ENCODE measurements around the gene CDH12. TPM values are rescaled to one million over a fixed set of nuclear protein-coding genes. Genes with fewer than 3 reads are reported as not detected.

CDH12 gene
- total RNA-seq, 1 experiment from 2014 or later, result not detected

- DNase-seq (ENCODE audit: low read depth in 1 of 2, low spot score in 2 of 2), result no peak
- Histone ChIP-seq H3K27me3 (replicated peaks) (no peaks in the 10 kb centered on the region), H3K9me3 (replicated peaks) (no peaks in the 10 kb centered on the region), H3K4me1 (replicated peaks) (no peaks in the 10 kb centered on the region), H3K4me3 (no peak overlapping the region), H3K27ac (no peak overlapping the region), H3K36me3 (no peaks in the 10 kb centered on the region)
These were observed 118.2 kb downstream of the CDH12 start for GRCh38 chr5:22734907-22735306.

DNA sequence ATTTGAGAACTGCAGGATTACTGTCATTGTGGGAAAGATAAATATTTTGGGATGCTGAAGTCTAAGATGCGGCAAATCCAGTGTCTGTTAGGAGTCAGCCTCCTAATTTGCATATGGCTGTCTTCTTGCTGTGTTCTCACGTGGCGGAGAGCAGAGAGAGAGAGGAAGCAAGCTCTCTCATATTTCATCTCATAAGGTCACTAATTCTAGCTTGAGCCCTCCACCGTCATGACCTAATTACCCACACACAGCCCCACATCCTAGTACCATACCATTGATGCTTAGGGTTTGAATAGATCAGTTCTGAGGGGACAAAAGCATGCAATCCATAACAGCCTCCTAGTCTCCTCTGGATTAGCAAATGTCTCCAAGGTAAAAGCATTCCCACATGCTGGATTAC, 124.5 kb downstream of the CDH12 start:
- Histone ChIP-seq H3K27me3 (replicated peaks) (no peaks in the 10 kb centered on the region), H3K4me3 (no peak overlapping the region), H3K9me3 (replicated peaks) (no peaks in the 10 kb centered on the region), H3K4me1 (replicated peaks) (no peaks in the 10 kb centered on the region), H3K27ac (no peak overlapping the region), H3K36me3 (no peaks in the 10 kb centered on the region)
- DNase-seq (ENCODE audit: low read depth in 1 of 2, low spot score in 2 of 2), result no peak

DNA sequence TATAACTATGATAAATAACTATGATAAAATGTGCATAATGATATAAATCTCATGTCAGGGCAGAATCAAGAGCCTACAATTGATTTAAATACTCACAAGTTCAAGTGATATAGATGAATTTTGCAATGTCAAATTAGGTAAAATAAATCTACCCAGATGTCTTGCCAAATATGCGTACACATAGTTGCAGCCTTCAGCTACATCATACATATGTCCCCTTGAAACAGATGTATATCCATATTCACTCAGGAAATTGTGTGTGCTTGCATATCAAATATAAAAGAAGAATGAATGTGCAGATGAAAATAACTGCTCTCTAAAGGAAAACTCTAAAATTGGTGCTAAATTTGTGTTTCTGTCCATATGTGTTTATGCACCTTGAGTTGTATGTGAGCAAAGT, 130.7 kb downstream of the CDH12 start:
- Histone ChIP-seq H3K4me1 (replicated peaks) (no peaks in the 10 kb centered on the region), H3K4me3 (no peak overlapping the region), H3K27ac (no peak overlapping the region), H3K36me3 (no peaks in the 10 kb centered on the region), H3K9me3 (replicated peaks) (no peaks in the 10 kb centered on the region), H3K27me3 (replicated peaks) (no peaks in the 10 kb centered on the region)
- DNase-seq (ENCODE audit: low read depth in 1 of 2, low spot score in 2 of 2), result no peak

DNA sequence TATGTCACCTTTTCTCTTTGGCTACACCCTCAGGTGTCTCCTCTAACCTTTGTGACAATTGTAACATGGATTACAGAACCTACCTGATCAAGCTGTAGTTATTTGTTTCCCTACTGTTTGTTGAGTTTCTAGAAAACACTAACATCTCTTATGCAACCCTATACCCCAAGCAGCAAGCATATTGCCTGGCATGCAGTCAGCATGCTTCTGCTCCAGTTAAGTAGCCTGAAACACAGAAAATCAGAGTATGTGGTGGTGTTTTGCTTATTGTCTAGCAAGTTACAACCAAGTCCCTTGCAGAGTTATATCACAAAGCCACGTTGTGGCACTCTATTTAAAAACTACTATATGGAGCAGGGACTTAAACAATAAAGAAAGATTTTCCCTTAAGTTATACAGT, 131.1 kb downstream of the CDH12 start:
- DNase-seq (ENCODE audit: low read depth in 1 of 2, low spot score in 2 of 2), result no peak
- Histone ChIP-seq H3K4me3 (no peak overlapping the region), H3K27ac (no peak overlapping the region), H3K9me3 (replicated peaks) (no peaks in the 10 kb centered on the region), H3K4me1 (replicated peaks) (no peaks in the 10 kb centered on the region), H3K27me3 (replicated peaks) (no peaks in the 10 kb centered on the region), H3K36me3 (no peaks in the 10 kb centered on the region)

DNA sequence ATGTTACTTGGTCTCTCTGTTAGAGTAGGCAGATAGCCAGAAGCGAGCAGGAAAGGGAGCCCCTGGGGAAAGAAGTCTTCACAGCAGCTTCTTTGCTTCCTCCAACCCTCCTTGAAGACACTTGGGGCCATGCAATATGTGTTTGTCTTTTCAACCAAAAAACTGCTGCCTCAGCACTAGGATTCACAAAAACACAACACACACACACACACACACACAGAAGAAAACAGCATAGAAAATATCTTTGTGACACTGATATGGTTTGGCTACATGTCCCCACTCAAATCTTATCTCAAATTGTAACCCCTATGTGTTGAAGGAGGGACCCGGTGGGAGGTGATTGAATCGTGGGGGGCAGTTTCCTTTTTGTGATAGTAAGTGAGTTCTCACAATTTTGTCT, 133.3 kb downstream of the CDH12 start:
- H3K4me3 ChIP-seq, result no peak overlapping the region
- peaks cover 2% of the 10 kb centered on the region; the same call in 1 of the 2 replicates for H3K9me3 ChIP-seq (replicated peaks)
- no peaks in the 10 kb centered on the region for H3K4me1 ChIP-seq (replicated peaks)
- no peaks in the 10 kb centered on the region for H3K36me3 ChIP-seq
- DNase-seq (ENCODE audit: low read depth in 1 of 2, low spot score in 2 of 2), result no peak
- H3K27me3 ChIP-seq (replicated peaks), result no peaks in the 10 kb centered on the region
- no peak overlapping the region for H3K27ac ChIP-seq

- Histone ChIP-seq H3K36me3 (no peaks in the 10 kb centered on the region), H3K27ac (no peak overlapping the region), H3K4me1 (replicated peaks) (no peaks in the 10 kb centered on the region), H3K9me3 (replicated peaks) (peaks cover 3% of the 10 kb centered on the region; the same call in 1 of the 2 replicates), H3K27me3 (replicated peaks) (no peaks in the 10 kb centered on the region), H3K4me3 (no peak overlapping the region)
- DNase-seq (ENCODE audit: low read depth in 1 of 2, low spot score in 2 of 2), result no peak
These were observed 142.5 kb downstream of the CDH12 start for GRCh38 chr5:22710660-22711059.

DNA sequence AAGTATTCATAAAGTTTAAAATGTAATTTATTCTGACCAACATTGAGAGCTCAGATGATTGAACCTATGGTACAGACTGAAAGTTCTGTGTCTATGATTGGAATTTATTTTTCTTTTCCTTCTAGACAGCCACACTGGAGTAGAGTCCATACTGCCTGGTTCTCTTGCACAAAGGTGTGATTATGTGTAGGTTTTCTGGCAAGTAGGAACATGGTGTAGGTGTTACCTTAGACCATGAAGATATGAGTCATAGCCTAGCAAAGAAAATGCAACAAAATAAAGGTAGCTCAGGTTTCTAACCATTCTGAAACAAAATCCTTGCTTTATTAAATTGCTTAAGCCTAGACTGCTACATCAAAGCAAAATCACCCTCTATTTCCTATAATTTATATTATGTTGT, 143.4 kb downstream of the CDH12 start:
- DNase-seq (ENCODE audit: low read depth in 1 of 2, low spot score in 2 of 2), result no peak
- H3K9me3 ChIP-seq (replicated peaks), result peaks cover under 1% of the 10 kb centered on the region; the same call in 1 of the 2 replicates
- H3K4me1 ChIP-seq (replicated peaks), result no peaks in the 10 kb centered on the region
- no peak overlapping the region for H3K4me3 ChIP-seq
- H3K27me3 ChIP-seq (replicated peaks), result no peaks in the 10 kb centered on the region
- H3K27ac ChIP-seq, result no peak overlapping the region
- no peaks in the 10 kb centered on the region for H3K36me3 ChIP-seq

DNA sequence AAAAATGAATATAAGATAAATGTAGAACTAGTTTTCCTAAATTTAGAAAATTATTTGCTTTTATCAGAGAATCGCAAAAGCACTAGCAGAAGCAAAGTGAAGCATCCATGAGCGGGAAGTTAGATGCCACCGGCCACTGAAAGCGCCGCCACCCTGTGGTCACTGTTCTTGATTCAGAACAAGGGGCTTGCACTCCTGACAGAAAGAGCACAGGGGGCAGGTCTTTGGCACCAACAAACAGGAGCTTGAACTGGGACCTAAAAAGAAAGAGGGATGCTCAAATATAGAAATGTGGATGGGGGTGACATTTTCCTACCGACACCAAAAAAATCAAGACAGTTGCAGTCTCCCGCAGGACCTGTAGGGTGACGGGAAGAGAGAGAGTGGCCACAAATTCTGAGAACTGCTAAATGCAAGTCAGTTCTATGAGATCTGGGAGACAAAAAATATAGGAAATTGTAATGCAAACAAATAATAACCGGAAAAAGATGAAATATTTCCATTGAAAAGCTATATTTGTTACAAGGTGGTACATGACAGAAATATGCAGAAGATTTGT, 144.3 kb downstream of the CDH12 start:
- no peaks in the 10 kb centered on the region for H3K9me3 ChIP-seq (replicated peaks)
- no peak overlapping the region for H3K27ac ChIP-seq
- no peak overlapping the region for H3K4me3 ChIP-seq
- no peaks in the 10 kb centered on the region for H3K4me1 ChIP-seq (replicated peaks)
- no peaks in the 10 kb centered on the region for H3K27me3 ChIP-seq (replicated peaks)
- no peak for DNase-seq (ENCODE audit: low read depth in 1 of 2, low spot score in 2 of 2)
- H3K36me3 ChIP-seq, result no peaks in the 10 kb centered on the region

- H3K27me3 ChIP-seq (replicated peaks), result no peaks in the 10 kb centered on the region
- H3K4me1 ChIP-seq (replicated peaks), result no peaks in the 10 kb centered on the region
- no peak overlapping the region for H3K4me3 ChIP-seq
- no peaks in the 10 kb centered on the region for H3K9me3 ChIP-seq (replicated peaks)
- DNase-seq (ENCODE audit: low read depth in 1 of 2, low spot score in 2 of 2), result no peak
- no peaks in the 10 kb centered on the region for H3K36me3 ChIP-seq
- no peak overlapping the region for H3K27ac ChIP-seq
These were observed 146.2 kb downstream of the CDH12 start for GRCh38 chr5:22706901-22707300.

DNA sequence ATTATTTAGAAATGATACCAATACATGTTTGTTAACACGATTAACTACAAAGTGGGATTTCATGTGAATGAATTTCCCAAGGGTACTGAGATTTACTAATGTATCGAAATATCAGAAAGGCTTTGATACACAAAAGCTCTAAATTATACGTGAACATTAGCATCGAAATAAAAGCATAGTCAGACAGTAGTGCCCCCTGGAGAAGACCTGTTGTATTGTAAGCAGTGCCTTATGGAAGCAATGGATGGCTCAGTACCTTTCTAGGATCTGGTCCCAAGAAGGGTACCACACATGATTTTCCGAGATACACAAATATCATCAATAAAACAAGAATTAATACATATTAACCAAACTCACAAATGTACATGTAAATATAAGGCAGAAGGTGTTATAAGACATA, 153.8 kb downstream of the CDH12 start:
- Histone ChIP-seq H3K27ac (no peak overlapping the region), H3K36me3 (no peaks in the 10 kb centered on the region), H3K4me1 (replicated peaks) (no peaks in the 10 kb centered on the region), H3K4me3 (no peak overlapping the region), H3K9me3 (replicated peaks) (no peaks in the 10 kb centered on the region), H3K27me3 (replicated peaks) (no peaks in the 10 kb centered on the region)
- DNase-seq (ENCODE audit: low read depth in 1 of 2, low spot score in 2 of 2), result no peak

- H3K9me3 ChIP-seq (replicated peaks), result no peaks in the 10 kb centered on the region
- no peaks in the 10 kb centered on the region for H3K36me3 ChIP-seq
- DNase-seq (ENCODE audit: low read depth in 1 of 2, low spot score in 2 of 2), result no peak
- H3K4me1 ChIP-seq (replicated peaks), result no peaks in the 10 kb centered on the region
- no peak overlapping the region for H3K4me3 ChIP-seq
- no peak overlapping the region for H3K27ac ChIP-seq
- no peaks in the 10 kb centered on the region for H3K27me3 ChIP-seq (replicated peaks)
These were observed 160.0 kb downstream of the CDH12 start for GRCh38 chr5:22693121-22693520.

DNA sequence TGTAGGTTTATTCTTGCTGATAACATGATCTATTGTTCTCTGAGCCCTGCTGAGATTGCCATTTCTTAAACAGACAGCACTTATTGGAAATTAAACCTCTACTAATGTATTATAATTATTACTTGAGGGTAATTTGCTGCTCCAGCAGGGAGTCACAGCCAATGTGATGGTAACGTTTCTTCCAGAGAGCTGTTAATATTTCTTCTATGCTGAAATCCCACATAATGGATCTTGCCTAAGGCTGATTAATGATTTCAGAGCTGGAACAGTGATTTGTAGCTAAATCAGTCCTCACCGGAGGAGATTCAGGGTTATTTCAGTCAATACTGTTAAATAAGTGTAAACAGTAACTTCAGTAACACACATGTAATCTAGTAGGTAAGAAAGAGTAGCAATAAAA, 170.1 kb downstream of the CDH12 start:
- Histone ChIP-seq H3K4me1 (replicated peaks) (no peaks in the 10 kb centered on the region), H3K4me3 (no peak overlapping the region), H3K27ac (no peak overlapping the region), H3K36me3 (no peaks in the 10 kb centered on the region), H3K27me3 (replicated peaks) (no peaks in the 10 kb centered on the region), H3K9me3 (replicated peaks) (no peaks in the 10 kb centered on the region)
- no peak for DNase-seq (ENCODE audit: low read depth in 1 of 2, low spot score in 2 of 2)

DNA sequence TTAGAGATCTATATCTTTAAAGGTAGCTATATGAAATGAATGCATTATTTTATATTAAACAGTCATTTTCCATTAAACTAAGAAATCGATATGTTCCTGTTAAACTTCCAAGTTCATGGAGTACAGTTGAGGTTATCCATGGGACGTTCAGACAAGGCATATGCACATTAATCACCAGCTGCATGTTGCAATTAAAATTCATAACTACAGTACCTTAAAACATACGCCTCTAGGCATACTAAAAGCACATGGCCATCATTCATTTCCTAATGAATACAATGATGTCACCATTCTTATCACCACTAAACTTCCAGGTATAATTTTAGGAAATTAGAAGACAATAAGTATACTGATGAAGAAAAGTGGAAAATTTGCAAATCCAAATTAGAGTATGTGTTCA, 174.3 kb downstream of the CDH12 start:
- H3K36me3 ChIP-seq, result no peaks in the 10 kb centered on the region
- no peak overlapping the region for H3K27ac ChIP-seq
- no peaks in the 10 kb centered on the region for H3K27me3 ChIP-seq (replicated peaks)
- no peak for DNase-seq (ENCODE audit: low read depth in 1 of 2, low spot score in 2 of 2)
- no peaks in the 10 kb centered on the region for H3K4me1 ChIP-seq (replicated peaks)
- H3K9me3 ChIP-seq (replicated peaks), result no peaks in the 10 kb centered on the region
- no peak overlapping the region for H3K4me3 ChIP-seq

DNA sequence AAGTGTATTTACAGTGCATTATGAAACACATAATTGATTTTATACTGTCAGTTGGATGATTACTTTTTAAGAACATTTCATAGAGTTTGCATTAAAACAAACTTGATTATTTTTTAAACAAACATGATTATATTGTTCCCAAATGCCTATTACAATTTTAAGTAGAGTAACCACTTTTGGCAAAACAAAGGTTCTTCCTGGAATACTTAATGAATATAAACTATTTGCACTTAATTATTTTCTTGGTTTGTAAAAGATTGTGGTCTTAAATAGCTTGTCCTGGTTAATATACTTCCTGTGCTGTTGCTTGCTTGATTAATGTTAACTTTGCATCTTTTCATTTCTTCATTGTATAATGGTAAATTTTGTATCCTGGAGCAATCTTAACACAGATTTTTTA, 180.0 kb downstream of the CDH12 start:
- no peak for DNase-seq (ENCODE audit: low read depth in 1 of 2, low spot score in 2 of 2)
- H3K36me3 ChIP-seq, result no peaks in the 10 kb centered on the region
- H3K9me3 ChIP-seq (replicated peaks), result 0 out of 2 replicates have a peak, but pooled peaks cover 2% of the 10 kb centered on the region
- no peaks in the 10 kb centered on the region for H3K27me3 ChIP-seq (replicated peaks)
- no peak overlapping the region for H3K4me3 ChIP-seq
- H3K4me1 ChIP-seq (replicated peaks), result no peaks in the 10 kb centered on the region
- H3K27ac ChIP-seq, result no peak overlapping the region

DNA sequence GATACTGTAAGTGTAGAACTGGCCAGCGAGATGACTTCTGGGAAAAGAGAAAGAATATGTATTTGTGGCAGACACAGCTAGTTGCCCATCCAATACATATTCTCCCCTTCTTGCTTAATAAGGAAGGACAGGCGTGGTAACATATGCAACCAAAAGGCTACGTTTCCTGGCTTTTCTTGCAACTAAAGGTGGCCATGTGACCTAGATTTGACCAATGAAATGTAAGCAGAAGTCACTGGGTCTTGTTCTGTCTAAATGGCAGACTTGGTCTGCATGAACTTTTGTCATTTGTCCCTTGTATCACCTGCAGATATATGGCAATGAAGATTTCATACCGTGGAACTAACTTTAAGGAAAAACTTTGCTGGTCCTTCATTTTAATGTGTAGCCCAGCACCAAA, 183.8 kb downstream of the CDH12 start:
- Histone ChIP-seq H3K4me1 (replicated peaks) (no peaks in the 10 kb centered on the region), H3K36me3 (no peaks in the 10 kb centered on the region), H3K9me3 (replicated peaks) (0 out of 2 replicates have a peak, but pooled peaks cover 2% of the 10 kb centered on the region), H3K27me3 (replicated peaks) (no peaks in the 10 kb centered on the region), H3K27ac (no peak overlapping the region), H3K4me3 (no peak overlapping the region)
- DNase-seq (ENCODE audit: low read depth in 1 of 2, low spot score in 2 of 2), result no peak
